Hindlimb muscle (tissue), 1 donor: ENCODE measurements around the gene FOXO6. TPM values are rescaled to one million over a fixed set of nuclear protein-coding genes. Genes with fewer than 3 reads are reported as not detected.

ENCODE experiments used
- DNase-seq: peaks from one replicate; pipeline ENCODE4 v3.0.0-alpha.2; 2013
- polyA plus RNA-seq: library from polyadenylated mRNA; unstranded; fragments of 120-200 nt; gene quantifications from one replicate; pipeline ENCODE4 v1.2.1, GENCODE V29; 2013; ENCODE audit not compliant: insufficient read length

Gene FOXO6
- polyA plus RNA-seq, 1 donor, result 15.0 TPM

DNA sequence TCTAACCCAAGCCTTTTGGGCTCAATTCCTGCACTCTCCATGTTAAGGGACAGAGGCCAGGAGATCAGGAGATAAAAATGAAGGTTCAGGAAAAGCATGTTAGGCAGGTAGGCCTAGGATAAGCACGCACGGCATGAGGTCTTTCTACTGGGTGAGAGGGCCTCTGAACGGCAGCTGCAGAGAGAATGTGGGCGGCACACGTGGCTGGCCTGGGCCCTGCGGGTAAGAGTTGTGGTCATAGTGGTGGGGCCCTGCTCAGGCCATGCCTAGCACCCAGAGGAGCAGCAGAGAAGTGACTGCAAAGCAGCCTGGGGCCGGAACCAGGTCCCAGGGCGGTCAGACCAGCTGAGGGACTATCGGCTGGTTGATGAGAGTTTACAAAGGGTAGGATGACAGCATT lies 7.5 kb upstream of the FOXO6 start:
- DNase-seq, result no peak

DNA sequence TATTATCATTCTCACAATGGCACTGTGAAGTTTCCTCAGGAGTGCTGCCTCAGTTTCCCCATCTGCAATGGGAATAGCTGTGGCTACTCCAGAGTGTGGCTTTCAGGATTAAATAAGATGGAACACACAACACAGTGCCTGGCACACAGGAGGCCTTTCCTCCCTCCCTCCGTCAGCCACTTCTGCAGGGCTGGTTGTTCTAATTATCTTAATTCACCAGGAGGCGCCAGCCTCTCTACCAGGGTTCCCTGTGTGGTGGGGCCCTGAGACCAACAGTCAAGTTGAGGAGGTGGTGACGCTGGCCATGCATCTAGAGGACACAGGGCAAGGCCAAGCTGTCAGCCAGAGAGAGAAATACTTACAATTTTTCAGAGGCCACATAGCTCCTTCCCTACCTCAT lies 6.3 kb upstream of the FOXO6 start:
- DNase-seq, result no peak

- DNase-seq, result no peak
Measured at GRCh38 chr1:41355356-41355755, 5.9 kb upstream of the FOXO6 start.

- no peak for DNase-seq
Measured at GRCh38 chr1:41355761-41356160, 5.5 kb upstream of the FOXO6 start.

DNA sequence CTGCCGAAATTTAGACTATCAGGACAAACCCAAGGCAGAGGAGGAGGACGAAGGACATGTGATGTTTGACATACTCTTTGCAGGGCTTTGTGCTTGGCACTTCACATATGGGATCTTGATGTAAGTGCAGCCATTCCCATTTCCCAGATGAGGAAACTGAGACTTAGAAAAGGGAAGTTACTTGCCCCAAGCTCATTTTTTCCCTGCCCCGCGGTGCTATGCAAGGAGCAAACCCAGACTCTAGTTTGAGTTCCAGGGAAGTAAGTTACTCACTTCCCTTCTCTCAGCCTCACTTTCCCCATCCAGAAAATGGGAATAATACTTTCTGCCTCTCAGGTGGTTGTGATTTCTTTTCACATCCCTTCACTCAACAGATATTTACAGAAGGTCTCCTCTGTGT lies 4.5 kb upstream of the FOXO6 start:
- DNase-seq, result no peak

- no peak for DNase-seq
Measured at GRCh38 chr1:41357451-41358101, 3.7 kb upstream of the FOXO6 start.

GRCh38 chr1:41358131-41359021 lies 2.9 kb upstream of the FOXO6 start:
- no peak for DNase-seq

DNA sequence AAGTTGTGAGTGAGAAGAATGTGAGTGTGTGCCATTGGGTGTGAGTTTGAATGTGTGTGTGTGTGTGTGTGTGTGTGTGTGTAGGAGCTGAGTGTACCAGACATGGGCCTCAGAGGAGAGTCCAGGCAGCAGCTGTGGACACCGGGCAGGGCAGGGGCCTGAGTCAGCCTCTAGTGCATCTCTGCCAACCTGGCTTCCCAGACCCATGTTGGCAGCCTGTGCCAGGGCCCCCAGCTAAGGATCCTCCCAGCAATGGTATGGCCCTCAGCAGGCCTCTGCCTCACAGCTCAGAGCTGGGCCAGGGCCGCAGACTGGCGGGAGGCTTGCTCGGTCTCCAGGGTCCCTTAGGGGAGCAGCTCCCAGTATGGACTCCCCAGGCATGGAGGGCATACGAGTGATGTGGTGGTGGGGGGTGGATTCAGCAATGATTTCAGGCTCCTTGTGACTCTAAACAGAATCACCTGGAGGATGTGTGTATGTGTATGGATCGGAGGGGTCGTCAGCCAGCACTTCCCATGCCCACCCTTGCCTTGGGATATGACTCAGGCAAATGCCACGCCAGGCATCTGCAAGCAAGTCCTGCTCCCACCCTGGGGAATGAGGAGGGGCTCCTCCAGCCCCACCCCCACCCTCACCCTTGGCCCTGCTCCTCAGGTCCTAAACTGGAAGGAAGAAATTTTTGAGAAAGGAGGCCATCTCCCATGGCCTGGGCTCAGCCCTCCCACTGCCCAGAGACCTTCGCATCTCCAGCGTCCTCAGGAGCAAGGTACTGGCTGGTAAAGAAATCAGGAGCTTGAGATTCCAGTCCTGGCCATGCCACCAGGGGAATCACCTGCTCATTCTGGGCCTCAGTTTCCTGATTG lies 1.8 kb upstream of the FOXO6 start:
- DNase-seq, result no peak

DNA sequence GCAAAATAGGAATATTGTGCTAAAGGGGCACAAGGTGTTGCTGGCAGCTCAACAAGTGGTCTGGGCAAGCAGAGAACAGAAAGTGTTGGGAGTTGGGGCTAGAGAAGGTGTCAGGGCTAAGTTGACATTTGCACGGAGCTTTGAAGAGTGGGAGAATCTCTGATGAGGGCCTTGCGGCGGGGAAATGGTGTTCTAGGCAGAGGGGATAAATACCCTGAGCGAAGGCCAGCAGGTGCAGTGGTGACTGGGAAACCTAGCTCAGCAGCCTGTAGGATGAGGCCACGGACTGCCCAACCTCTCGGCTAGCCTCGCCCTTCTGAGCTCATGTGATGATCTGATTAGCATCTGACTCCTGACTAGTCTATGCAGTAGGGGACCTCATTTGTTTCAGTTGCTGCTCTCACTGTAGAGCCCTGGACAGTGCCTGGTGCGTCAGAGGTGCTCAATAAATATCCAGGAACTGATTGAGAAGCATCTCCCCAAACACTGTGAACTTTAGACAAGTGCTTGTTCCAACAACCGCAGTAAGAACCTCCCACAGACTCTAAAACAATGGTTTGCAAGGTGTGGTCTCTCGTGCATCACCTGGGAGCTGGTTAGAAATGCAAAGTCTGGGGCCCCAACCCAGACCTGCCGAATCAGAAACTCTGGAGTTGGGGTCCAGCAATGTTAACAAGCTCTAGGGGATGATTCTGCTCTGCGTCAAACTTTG lies 1.0 kb upstream of the FOXO6 start:
- DNase-seq, result no peak

- no peak for DNase-seq
Measured at GRCh38 chr1:41361495-41362356, 492 bp downstream of the FOXO6 start.

- DNase-seq, result no peak
Measured at GRCh38 chr1:41362357-41362721, 1.1 kb downstream of the FOXO6 start.

DNA sequence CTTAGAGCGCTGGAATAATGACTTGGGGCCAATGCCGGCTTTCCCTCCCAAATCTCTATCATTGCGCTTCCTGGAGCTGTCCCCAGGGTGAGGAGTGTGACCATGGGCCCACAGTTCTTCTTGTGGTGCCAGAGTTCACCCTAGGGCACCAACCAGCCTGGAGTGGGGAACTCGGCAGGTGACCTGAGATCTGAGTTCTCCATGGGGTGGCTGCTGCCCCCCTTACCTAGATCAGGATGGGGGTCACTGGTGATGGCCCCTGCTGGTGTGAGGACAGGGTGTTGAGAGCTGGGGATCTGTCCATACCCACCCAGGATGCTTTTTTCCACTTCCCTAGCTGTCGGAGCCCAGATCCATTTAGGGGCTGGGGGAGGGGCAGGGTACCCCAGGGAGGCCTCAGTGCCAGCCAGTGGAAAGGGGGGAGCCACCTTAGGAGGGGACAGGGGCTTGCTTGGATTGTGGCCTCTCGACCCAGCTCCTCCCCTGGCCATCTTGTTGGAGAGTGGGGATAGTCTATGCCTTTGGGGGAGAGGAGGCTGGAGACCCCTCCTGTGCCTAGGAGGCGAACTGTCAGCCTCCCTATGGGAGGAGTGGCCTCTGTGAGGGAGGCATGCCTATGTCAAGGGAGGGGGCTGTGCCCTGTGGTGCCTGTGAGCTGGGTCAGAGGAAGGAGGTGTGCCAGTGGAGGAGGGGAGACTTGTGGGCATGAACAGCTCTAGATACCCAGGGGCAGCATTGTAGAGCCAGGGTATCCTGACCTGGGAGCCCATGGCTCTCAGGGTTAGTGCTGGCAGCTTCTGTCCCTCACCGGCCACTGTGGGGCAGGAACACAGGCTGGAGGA lies 1.7 kb downstream of the FOXO6 start:
- DNase-seq, result no peak

- no peak for DNase-seq
Measured at GRCh38 chr1:41363591-41364320, 2.5 kb downstream of the FOXO6 start.

GRCh38 chr1:41364442-41365319 lies 3.4 kb downstream of the FOXO6 start:
- no peak for DNase-seq

GRCh38 chr1:41365320-41365633 lies 4.0 kb downstream of the FOXO6 start:
- no peak for DNase-seq

- DNase-seq, result no peak
Measured at GRCh38 chr1:41365772-41366454, 4.7 kb downstream of the FOXO6 start.

GRCh38 chr1:41366455-41367287 lies 5.4 kb downstream of the FOXO6 start:
- no peak for DNase-seq

DNA sequence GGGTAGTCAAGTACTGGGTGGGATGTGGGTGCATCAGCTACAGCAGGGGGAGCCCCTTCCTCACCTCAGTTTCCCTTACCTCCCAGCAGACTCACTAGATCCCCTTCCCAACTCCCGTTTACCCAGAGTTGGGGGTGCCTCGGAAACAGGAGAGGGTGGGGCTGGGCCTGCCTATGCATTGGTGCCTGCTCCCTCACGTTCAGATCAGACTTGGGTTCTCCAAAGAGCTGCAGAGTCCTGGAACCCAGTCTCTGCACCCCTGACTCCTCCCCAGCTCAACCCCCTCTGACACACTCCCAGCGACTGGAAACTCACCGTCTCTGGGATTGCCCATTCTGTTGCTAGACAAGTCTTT lies 6.0 kb downstream of the FOXO6 start:
- no peak for DNase-seq
